Glutamatergic neuron (in vitro differentiated cells): ENCODE data around the gene ABCF1. TPM values are rescaled to one million over a fixed set of nuclear protein-coding genes. Genes with fewer than 3 reads are reported as not detected.
A peak's percentile ranks its signal among the peaks of the same experiment; 100 is the strongest.

Experiments
- DNase-seq: peaks from one replicate; pipeline ENCODE4 v3.0.0; 2022
- H3K27ac Mint-ChIP-seq: one replicate; pipeline ENCODE4 v1.8.0; 2020; ENCODE audit warnings: mild to moderate bottlenecking, mixed read lengths, inconsistent platforms; ENCODE audit not compliant: unreplicated experiment
- H3K27me3 Mint-ChIP-seq: one replicate; pipeline ENCODE4 v1.8.0; 2020; ENCODE audit warnings: mild to moderate bottlenecking, moderate library complexity, mixed read lengths, inconsistent platforms; ENCODE audit not compliant: unreplicated experiment
- H3K36me3 Mint-ChIP-seq: one replicate; pipeline ENCODE4 v1.8.0; 2020; ENCODE audit warnings: mild to moderate bottlenecking, mixed read lengths, inconsistent platforms; ENCODE audit not compliant: unreplicated experiment
- H3K4me1 Mint-ChIP-seq: one replicate; pipeline ENCODE4 v1.8.0; 2020; ENCODE audit warnings: mild to moderate bottlenecking, low read depth, mixed read lengths, inconsistent platforms; ENCODE audit not compliant: unreplicated experiment
- H3K4me3 Mint-ChIP-seq: one replicate; pipeline ENCODE4 v1.8.0; 2020; ENCODE audit warnings: mild to moderate bottlenecking, mixed read lengths, inconsistent platforms; ENCODE audit not compliant: unreplicated experiment
- H3K9me3 Mint-ChIP-seq: one replicate; pipeline ENCODE4 v1.8.0; 2020; ENCODE audit warnings: mild to moderate bottlenecking, moderate library complexity, mixed read lengths, inconsistent platforms; ENCODE audit not compliant: unreplicated experiment
- total RNA-seq: library from RNA; stranded (reverse); fragmentation: NEBNext Ultra II Directional; extraction: Animal tissue kit (Norgen Biotek cat#: 25700); gene quantifications from one replicate; pipeline ENCODE4 v1.2.1, GENCODE V29; 2021; ENCODE audit not compliant: unreplicated experiment
- TF ChIP-seq, protein P1 (sequence below): fragments of 200-600 bp; sonication (generic); IDR thresholded peaks from one replicate; pipeline ENCODE4 v1.5.0; 2021; ENCODE audit not compliant: partially characterized antibody, unreplicated experiment

The ABCF1 gene
- total RNA-seq, 1 donor from 2014 or later, result 62.7 TPM

GRCh38 chr6:30537931-30538330, 33.3 kb upstream of the ABCF1 start:
- TF ChIP-seq, protein P1, sequence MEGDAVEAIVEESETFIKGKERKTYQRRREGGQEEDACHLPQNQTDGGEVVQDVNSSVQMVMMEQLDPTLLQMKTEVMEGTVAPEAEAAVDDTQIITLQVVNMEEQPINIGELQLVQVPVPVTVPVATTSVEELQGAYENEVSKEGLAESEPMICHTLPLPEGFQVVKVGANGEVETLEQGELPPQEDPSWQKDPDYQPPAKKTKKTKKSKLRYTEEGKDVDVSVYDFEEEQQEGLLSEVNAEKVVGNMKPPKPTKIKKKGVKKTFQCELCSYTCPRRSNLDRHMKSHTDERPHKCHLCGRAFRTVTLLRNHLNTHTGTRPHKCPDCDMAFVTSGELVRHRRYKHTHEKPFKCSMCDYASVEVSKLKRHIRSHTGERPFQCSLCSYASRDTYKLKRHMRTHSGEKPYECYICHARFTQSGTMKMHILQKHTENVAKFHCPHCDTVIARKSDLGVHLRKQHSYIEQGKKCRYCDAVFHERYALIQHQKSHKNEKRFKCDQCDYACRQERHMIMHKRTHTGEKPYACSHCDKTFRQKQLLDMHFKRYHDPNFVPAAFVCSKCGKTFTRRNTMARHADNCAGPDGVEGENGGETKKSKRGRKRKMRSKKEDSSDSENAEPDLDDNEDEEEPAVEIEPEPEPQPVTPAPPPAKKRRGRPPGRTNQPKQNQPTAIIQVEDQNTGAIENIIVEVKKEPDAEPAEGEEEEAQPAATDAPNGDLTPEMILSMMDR, result no peak
- Mint-ChIP-seq H3K4me1 (peaks cover 12% of the 10 kb centered on the region), H3K36me3 (no peaks in the 10 kb centered on the region), H3K27me3 (peaks cover 4% of the 10 kb centered on the region), H3K27ac (no peak overlapping the region), H3K9me3 (no peaks in the 10 kb centered on the region), H3K4me3 (no peak overlapping the region)
- no peak for DNase-seq

- Mint-ChIP-seq H3K36me3 (no peaks in the 10 kb centered on the region), H3K4me3 (peak overlapping the region; percentile 77), H3K27me3 (peaks cover 3% of the 10 kb centered on the region), H3K9me3 (no peaks in the 10 kb centered on the region), H3K4me1 (peaks cover 20% of the 10 kb centered on the region), H3K27ac (no peak overlapping the region)
- DNase-seq, result peak; percentile 81
- TF ChIP-seq, protein P1, result peak; percentile 98
Observed at GRCh38 chr6:30541515-30542403, 29.5 kb upstream of the ABCF1 start.

DNA sequence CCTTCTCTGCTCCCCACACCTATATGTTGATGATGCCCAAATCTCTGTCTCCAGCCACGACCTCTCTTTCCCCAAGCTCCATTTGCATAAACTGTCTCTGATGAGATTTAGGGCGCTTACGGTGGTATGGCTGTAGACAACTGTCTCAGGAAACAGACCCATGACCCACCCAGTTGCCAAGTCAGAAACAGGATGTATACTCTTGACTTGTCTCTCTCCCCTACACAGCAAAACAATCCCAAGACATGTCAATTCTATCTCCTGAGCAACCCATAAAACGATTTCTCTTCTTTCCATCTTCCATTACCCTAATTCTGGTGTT, 28.9 kb upstream of the ABCF1 start:
- peak overlapping the region; percentile 56 for H3K27ac Mint-ChIP-seq
- peaks cover 3% of the 10 kb centered on the region for H3K27me3 Mint-ChIP-seq
- TF ChIP-seq, protein P1, result no peak
- peaks cover 20% of the 10 kb centered on the region for H3K4me1 Mint-ChIP-seq
- H3K4me3 Mint-ChIP-seq, result peak overlapping the region; percentile 77
- H3K9me3 Mint-ChIP-seq, result no peaks in the 10 kb centered on the region
- H3K36me3 Mint-ChIP-seq, result no peaks in the 10 kb centered on the region
- DNase-seq, result no peak

GRCh38 chr6:30542915-30543314, 28.3 kb upstream of the ABCF1 start:
- peaks cover 20% of the 10 kb centered on the region for H3K4me1 Mint-ChIP-seq
- TF ChIP-seq, protein P1, result no peak
- peaks cover 3% of the 10 kb centered on the region for H3K27me3 Mint-ChIP-seq
- H3K4me3 Mint-ChIP-seq, result peak overlapping the region; percentile 77
- DNase-seq, result no peak
- no peaks in the 10 kb centered on the region for H3K36me3 Mint-ChIP-seq
- H3K27ac Mint-ChIP-seq, result peak overlapping the region; percentile 56
- H3K9me3 Mint-ChIP-seq, result no peaks in the 10 kb centered on the region

GRCh38 chr6:30543821-30544220, 27.4 kb upstream of the ABCF1 start:
- TF ChIP-seq, protein P1, result no peak
- Mint-ChIP-seq H3K27ac (no peak overlapping the region), H3K4me1 (peaks cover 20% of the 10 kb centered on the region), H3K9me3 (no peaks in the 10 kb centered on the region), H3K27me3 (peaks cover 3% of the 10 kb centered on the region), H3K4me3 (no peak overlapping the region), H3K36me3 (no peaks in the 10 kb centered on the region)
- DNase-seq, result no peak
